Activated CD8-positive, alpha-beta memory T cell treated with anti-CD3 and anti-CD28 coated beads, Interleukin-2, amount 50 U/mL, for 1 hour (primary cell): ENCODE results near the gene MED14.
A peak's percentile ranks its signal among the peaks of the same experiment; 100 is the strongest.
"Not testable (repeated sequence)": the region's sequence is repeated elsewhere in the genome, so short reads cannot be mapped to it uniquely, and the experiment has no call there.

Experiments
- DNase-seq: peaks from one replicate; pipeline ENCODE4 v3.0.0-alpha.2; 2020; ENCODE audit errors: extremely low read depth

The MED14 gene

GRCh38 chrX:40735325-40736169 is at the start of gene MED14:
Gene MED14 (minus strand): TSS chrX:40735542. CDS start chrX:40735412, 130 bp downstream.
- DNase-seq = peak; percentile 92

DNA sequence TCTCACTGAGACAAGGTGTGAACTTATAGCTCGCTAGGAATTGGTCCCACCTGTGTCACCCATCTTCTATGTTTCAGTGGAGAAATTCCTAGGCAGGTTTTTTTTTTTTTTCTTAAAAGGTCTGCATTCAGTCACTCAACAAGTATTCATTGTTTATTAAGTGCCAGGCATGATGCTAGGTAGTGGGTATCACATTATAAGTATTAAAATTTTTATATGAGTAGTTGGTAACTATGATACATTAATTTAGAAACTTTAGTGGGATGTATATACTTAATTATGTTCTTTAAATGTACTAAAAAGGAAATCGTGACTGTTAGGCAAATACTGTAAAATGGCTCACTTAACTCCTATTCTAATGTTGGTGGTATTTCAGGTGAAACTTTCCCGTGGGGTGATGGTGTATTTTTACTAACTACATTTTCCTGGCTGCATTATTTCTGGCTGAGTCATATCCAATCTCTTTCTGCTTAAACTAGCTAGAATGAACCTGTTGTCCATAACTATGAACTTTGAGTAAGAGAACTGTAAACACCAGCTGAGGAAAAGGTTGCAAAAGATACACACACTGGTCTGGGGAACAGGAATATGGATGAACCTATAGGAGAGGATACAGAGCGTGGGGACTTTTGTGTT is 49.3 kb upstream of the MED14 start:
- DNase-seq = no peak

- DNase-seq = not testable (repeated sequence)
Observed at GRCh38 chrX:40782644-40783259, 47.4 kb upstream of the MED14 start.

DNA sequence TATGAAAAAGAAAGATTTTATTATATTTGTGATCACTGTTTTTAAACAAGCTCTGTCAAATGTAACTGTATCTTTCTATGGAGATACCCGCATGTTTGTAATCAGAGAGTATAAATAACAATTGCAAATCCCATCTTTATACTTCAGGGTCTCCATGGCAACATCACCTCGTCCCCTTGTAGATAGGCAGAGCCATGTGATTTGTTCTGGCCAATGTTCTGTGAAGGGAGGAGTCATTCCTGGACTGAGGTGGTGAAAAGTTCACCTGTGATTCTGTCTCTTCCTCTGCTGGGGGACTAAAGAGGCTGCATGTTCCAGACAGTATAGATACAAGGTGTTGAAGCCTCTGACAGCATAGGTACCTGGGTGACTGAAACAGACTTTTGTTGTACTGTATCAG is 45.6 kb upstream of the MED14 start:
- DNase-seq = no peak

DNA sequence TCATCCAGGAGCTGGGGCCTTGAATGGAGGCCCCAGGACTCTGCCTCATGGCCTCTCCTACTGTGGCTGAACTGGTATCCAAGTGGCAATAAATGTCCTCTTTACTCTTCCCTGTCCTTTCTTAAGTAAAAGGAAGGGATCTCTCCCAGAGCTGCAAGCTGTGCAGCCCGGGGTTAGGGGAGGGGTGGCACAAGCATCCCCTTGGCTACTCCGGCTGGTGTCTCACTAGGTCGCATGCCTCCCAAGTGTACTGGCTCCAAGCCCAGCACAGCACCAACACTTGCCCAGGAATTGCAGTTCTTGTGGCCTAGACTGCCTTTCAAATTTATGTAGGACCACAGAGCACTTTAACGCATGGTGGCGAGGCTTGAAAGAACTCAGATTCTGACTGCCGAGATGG is 44.7 kb upstream of the MED14 start:
- DNase-seq = no peak

DNA sequence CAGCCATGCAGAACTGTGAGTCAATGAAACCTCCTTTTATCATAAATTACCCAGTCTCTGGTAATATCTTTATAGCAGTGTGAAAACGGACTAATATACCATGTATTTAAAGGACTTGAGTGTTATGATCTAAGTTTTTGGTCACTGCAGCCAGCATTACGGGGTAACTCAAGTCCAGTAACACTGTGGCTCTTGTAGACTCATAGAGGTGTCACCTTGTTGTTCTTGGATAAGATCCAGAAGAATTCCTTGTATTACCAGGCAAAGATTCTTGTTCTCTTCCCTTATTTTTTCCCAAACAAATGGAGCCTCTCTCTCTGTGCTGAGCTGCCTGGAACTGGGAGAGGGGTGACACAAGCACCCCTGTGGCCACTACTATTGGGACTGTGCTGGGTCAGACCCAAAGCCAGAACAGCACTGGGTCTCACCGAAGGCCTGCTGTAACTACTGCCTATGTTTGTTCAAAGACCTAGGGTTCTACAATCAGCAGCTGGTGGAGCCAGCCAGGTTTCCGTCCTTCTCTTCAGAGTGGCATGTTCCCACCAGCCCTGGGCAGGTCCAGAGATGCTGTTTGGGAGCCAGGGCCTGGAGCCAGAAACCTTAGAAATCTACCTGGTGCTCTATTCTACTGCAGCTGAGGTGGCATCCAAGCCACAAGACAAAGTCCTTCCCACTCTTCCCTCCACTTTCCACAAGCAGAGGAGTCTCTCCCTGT is 43.7 kb upstream of the MED14 start:
- DNase-seq = no peak

DNA sequence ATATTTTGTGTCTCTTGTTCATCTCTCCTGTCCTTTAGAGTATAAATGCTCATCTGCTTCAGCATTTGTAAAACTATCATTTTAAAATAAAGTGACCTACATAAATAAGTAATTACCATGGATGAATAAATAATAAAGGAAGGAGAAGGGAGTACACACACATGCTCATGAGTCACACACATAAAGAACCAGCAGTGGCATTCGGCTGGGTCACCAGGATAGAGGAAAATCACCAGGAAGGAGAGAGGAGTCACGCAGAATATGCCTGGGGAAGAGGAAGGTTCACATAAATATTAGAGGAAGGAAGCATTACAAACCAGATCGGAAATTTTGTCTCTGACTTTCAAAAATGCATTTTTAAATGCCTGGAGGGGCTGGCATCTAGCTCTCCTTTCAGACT is 38.5 kb upstream of the MED14 start:
- DNase-seq = no peak

- DNase-seq = no peak
Observed at GRCh38 chrX:40773188-40773587, 37.8 kb upstream of the MED14 start.

DNA sequence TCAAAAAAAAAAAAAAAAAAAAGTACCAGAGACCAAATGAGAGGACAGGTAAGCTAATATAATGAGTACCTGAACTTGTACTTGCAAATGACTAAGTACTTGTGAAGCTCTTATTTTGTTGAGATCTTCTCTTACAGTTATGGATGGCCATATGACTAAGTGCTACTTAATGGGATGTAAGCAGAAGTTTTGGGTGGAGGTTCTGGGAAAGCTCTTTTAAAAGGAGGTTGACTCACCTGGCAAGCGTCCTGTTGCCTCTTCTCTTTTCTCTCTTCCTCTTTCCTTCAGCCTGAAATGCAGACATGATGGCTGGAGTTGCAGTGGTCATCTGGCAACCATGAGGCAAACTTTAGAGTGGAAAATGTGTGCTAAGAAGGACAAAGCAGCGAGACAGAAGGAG is 36.9 kb upstream of the MED14 start:
- DNase-seq = no peak

DNA sequence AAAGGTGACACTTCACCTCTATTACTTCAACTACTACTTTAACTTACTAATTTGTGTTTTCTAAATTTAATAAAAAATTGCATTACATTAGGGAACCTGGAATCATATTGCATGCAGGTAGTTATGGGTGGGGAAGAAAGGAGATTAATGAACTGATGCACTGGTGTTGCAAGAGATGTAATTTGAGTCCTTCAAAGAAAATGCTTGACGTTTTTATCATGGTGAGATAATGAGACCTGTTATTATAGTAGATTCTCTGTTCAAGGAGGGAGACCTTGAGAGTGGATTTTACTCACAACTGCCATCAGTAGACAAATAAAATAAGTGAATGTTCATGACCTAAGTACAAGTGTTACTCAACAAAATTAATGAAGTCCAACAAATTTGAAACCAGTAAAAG is 26.4 kb upstream of the MED14 start:
- DNase-seq = no peak

- DNase-seq = no peak
Observed at GRCh38 chrX:40759374-40759773, 24.0 kb upstream of the MED14 start.

DNA sequence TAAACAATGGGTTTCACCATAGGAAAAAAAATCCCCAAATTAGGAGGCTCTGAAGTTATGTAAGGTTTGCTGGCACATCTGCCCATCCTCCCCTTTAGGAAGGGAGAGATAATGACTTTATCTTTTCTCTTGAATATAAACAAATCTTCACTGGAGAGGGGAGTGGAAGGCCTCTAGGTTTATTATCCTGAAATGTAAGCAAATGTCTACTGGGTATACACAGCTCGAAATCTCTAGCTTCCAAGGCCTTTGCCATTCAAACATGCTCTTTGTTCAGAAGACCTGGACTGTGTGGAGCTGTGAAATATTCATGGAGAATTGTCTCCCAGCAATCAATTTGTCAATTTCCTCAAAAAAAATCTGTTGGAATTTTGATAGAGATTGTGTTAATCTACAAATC is 21.7 kb upstream of the MED14 start:
- DNase-seq = no peak

DNA sequence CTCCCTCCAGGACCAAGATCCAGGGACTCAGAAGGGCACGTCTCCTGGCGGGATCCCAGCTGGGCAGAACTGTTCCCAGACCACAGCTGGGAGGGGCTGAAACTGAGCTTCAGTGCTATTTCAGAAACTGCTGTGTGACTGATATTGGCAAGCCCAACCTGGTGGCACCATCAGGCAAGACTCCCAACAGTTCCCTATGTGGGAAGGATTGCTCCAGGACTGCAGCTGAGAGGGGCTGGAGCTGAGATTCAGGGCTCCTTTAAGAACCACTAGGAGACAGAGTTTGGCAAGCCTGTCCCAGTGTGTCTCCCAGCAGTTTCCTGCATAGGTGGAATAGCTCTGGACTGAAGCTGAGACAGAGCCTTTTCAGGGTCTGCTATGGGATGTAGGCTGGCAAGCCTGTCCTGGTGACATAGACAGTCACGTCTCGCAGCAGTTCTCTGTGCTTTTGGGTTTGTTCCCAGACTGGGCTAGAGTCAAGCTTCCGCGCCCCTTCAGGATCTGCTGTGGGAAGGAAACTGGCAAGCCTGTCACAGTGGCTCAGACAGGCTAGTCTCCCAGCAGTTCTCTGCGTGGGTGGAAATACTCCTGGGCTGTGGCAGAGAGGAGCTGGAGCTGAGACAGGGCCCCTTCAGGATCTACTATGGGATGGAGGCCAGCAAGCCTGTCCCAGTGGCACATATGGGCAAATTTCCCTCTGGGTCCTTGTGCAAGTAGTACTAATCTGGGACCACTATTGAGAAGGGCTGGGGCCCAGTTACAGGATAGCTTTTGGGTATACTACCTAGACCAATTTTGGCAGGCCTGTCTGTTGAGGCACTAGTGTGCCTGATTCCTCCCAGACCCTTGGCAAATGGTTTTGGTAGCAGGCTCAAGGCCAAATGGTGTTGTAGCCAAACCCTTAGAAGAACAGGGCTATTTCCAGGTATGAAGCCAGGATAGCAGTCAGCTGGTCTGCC is 20.2 kb upstream of the MED14 start:
- DNase-seq = no peak

DNA sequence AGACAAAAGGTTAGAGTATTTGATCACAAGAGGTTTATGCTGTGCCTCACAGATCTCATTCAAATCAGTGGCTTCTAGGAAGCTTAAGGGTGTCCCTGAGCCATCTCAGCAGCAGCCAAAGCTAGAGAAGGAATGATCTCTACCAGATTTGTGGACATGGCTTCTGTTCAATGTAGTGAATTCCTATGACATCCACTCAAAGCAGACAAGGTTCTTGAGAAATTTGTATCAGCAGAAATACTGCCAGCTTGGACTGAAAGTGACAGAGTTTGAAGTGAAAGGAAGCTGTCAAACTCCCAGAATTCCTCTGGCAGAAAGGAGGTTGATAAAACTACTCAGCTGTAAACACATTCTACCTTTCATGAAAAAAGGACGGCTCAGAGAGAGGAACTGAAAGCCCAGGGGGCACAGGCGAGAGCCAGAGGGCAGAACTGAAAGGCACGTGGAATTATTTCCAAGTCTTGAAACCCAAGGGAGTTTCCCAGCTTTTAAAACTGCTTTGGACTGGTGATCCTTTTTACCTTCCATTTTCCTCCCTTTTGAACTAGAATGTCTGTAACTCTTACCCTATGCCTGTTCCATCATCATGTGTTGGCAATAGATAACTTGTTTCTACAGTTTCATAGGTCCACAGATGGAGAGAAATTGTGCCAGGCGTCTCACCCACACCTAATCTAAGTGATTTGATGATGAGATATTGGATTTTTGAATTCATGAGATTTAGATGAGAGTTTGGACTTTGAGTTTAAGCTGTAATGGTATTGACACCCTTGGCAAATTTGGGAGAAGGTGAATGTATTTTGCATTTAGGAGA is 14.5 kb upstream of the MED14 start:
- no peak for DNase-seq

GRCh38 chrX:40748977-40749376 is 13.6 kb upstream of the MED14 start:
- DNase-seq = no peak

DNA sequence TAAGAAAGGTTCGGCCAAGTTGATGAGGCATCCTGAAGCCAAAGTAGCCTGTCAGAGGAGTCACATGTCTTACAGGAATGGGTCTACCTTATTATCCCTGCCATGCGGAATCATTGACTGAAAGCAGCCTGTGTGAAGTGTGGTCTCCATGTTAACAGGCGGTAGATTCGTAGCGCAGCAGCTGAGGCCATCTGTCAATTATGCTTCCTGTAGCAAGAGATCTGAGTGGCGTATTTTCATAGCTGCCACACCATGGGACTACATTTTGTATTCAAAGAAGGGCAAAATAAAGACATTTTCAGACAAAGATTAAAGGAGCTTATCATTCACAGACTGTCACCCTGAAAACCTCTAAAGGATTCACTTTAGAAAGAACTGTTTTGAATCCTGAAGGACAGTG is 11.2 kb upstream of the MED14 start:
- DNase-seq = no peak

DNA sequence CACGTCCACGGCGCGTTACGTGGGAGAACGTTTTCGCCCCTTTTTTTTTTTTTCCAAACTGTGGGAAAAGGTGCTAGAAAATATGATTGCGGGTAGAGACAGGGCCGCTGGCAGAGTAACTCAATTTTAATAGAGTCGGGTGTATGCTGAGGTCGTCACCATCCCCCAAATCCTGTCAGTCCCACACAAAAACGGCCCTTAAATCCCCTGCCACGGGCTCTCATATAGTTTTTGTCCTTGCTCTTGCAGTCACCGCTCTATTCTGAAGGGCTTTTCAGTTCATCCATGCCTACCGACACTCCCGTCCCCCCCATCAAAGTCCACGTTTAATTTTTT is 796 bp upstream of the MED14 start:
- no peak for DNase-seq

- peak; percentile 17 for DNase-seq
Observed at GRCh38 chrX:40734971-40735324, 394 bp downstream of the MED14 start.

GRCh38 chrX:40733706-40734105 is 1.6 kb downstream of the MED14 start:
- DNase-seq = no peak

- DNase-seq = not testable (repeated sequence)
Observed at GRCh38 chrX:40732499-40732898, 2.8 kb downstream of the MED14 start.
